PFSK-1 (cell line): ENCODE data around the gene IL1R1. TPM values are rescaled to one million over a fixed set of nuclear protein-coding genes. Genes with fewer than 3 reads are reported as not detected.

Experiments
- FOXP2 ChIP-seq: optimal IDR thresholded peaks from 2 replicates; pipeline ENCODE3; 2011; ENCODE audit warnings: borderline replicate concordance, control low read depth, inconsistent platforms; ENCODE audit not compliant: insufficient read depth; ENCODE audit errors: extremely low read length, extremely low read depth
- POLR2AphosphoS5 ChIP-seq: IDR thresholded peaks from 2 replicates; pipeline ENCODE4 v1.6.1; 2012; ENCODE audit warnings: low read depth, mild to moderate bottlenecking, control low read depth, low read length, moderate library complexity
- SIN3A ChIP-seq: IDR thresholded peaks from 2 replicates; pipeline ENCODE4 v1.6.1; 2012; ENCODE audit warnings: mild to moderate bottlenecking, low read length, moderate library complexity, borderline replicate concordance; ENCODE audit not compliant: insufficient read depth
- TAF1 ChIP-seq: IDR thresholded peaks from 2 replicates; pipeline ENCODE4 v1.6.1; 2012; ENCODE audit warnings: low read length, control low read depth, borderline replicate concordance; ENCODE audit not compliant: insufficient read depth
- polyA plus RNA-seq: library from polyadenylated mRNA; unstranded; fragments of >200 nt; gene quantifications from one replicate; pipeline ENCODE4 v1.2.1, GENCODE V29; 2012; ENCODE audit warnings: low read depth, missing spikeins; ENCODE audit not compliant: insufficient read length
- TF ChIP-seq, protein P1 (sequence below), 2 experiments: IDR thresholded peaks; 2 replicates each; pipeline versions ENCODE4 v1.6.1 to v1.8.0; 2011 to 2012; ENCODE audit warnings: low read depth in 2 of 2, low read length in 2 of 2, control low read depth in 1 of 2, inconsistent platforms in 1 of 2, mild to moderate bottlenecking in 1 of 2, moderate library complexity in 1 of 2; ENCODE audit not compliant: insufficient read depth in 1 of 2

Gene IL1R1, protein sequence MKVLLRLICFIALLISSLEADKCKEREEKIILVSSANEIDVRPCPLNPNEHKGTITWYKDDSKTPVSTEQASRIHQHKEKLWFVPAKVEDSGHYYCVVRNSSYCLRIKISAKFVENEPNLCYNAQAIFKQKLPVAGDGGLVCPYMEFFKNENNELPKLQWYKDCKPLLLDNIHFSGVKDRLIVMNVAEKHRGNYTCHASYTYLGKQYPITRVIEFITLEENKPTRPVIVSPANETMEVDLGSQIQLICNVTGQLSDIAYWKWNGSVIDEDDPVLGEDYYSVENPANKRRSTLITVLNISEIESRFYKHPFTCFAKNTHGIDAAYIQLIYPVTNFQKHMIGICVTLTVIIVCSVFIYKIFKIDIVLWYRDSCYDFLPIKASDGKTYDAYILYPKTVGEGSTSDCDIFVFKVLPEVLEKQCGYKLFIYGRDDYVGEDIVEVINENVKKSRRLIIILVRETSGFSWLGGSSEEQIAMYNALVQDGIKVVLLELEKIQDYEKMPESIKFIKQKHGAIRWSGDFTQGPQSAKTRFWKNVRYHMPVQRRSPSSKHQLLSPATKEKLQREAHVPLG
- polyA plus RNA-seq: 21.7 TPM

DNA sequence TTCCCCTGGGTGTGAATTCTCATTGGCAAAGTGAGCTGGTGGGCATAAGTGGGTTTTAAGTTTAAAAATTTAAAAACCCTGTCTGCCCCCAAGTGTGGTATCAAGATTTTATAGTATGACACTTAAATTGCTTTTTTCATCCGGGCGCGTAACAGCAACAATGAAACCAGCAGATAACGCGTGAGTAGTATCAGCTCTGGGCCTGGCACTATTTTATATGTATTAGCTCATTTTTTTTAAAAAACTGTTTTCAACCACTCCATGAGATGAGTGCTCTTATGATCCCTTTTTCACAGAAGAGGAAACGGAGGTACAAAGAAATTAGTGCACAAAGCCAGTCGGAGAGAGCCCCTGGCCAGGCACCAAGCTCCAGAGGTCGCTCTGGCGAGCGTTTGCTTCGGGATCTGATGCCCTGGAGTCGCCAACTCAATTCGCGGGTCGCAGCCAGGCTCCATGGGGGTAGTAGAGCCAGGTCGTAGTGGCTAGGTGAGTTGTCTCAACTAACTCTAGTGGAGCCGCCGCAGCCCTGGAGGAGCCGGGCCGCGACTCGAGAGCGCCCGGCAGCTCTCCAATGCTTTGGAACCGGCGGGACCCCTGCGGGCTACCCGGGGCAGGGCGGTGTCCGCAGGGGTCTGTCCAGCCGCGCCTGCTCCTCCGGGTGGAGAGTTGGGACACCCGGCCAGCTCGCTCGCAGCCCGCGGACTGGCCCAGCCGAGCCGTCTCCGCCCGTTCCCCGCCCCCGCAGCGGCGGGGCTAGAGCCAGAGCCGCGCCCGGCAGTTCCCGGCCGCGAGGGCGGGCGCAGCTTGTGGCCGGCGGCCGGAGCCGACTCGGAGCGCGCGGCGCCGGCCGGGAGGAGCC lies at the start of gene IL1R1:
IL1R1 (plus strand) TSS at position 777 of the 859 bp plus-strand sequence. CDS start 14,979 bp downstream, outside the sequence.
- 0 out of 2 replicates have a peak, but pooled peaks have one; percentile 42 for TF ChIP-seq TAF1
- TF ChIP-seq, protein P1, sequence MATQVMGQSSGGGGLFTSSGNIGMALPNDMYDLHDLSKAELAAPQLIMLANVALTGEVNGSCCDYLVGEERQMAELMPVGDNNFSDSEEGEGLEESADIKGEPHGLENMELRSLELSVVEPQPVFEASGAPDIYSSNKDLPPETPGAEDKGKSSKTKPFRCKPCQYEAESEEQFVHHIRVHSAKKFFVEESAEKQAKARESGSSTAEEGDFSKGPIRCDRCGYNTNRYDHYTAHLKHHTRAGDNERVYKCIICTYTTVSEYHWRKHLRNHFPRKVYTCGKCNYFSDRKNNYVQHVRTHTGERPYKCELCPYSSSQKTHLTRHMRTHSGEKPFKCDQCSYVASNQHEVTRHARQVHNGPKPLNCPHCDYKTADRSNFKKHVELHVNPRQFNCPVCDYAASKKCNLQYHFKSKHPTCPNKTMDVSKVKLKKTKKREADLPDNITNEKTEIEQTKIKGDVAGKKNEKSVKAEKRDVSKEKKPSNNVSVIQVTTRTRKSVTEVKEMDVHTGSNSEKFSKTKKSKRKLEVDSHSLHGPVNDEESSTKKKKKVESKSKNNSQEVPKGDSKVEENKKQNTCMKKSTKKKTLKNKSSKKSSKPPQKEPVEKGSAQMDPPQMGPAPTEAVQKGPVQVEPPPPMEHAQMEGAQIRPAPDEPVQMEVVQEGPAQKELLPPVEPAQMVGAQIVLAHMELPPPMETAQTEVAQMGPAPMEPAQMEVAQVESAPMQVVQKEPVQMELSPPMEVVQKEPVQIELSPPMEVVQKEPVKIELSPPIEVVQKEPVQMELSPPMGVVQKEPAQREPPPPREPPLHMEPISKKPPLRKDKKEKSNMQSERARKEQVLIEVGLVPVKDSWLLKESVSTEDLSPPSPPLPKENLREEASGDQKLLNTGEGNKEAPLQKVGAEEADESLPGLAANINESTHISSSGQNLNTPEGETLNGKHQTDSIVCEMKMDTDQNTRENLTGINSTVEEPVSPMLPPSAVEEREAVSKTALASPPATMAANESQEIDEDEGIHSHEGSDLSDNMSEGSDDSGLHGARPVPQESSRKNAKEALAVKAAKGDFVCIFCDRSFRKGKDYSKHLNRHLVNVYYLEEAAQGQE (IDR thresholded peaks at IDR 0.05; ENCODE audit: insufficient read depth in 1 of 2, low read depth in 2 of 2, low read length in 2 of 2): 0 out of 4 replicates have a peak, but pooled peaks of 1 of the 2 experiments have one; percentile 11
- TF ChIP-seq POLR2AphosphoS5: no peak; the same call in 1 of the 2 replicates
- no peak for TF ChIP-seq SIN3A
- no peak for TF ChIP-seq FOXP2

DNA sequence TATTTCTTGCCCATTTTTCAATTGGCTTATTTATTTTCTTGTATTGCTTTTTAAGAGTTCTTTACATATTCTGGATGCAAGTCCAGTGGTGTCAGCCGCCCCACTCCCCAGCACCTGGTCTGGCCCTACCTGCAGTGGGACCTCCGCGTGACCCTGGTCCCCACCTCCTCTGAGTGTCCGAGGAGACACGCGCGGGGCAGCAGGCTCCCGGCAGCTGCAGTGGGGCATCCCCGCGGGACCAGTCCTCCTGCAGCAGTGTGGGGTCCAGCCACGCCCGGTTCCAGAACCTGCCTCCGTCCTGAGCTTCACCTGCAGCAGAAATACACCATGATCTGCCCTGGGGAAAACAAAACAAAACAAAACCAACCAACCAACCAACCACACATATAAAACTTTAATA lies 48.9 kb upstream of the IL1R1 start:
- TF ChIP-seq, protein P1 (IDR thresholded peaks at IDR 0.05; ENCODE audit: insufficient read depth in 1 of 2, low read depth in 2 of 2, low read length in 2 of 2): no peak
- TF ChIP-seq SIN3A: no peak
- no peak for TF ChIP-seq TAF1
- TF ChIP-seq POLR2AphosphoS5: no peak
- TF ChIP-seq FOXP2: no peak

DNA sequence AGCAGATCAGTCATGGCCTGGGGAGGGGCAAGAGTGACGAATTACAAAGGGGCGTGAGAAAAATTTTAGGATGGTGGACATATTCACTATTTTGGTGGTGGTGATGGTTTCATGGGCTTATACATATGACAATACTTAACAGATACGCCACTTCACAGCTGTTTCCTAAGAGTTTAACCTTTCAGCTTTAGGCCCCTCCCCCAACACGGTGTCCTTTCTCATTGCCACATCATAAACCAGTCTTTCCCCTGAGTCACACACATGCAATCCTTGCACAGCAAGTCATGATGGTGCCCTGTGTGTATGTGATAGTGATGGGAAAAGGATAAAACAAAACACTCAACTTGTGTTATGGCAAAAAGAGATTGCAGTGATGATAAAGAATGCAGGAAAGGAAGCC lies 47.6 kb upstream of the IL1R1 start:
- TF ChIP-seq SIN3A (no peak), POLR2AphosphoS5 (no peak), FOXP2 (no peak), TAF1 (no peak)

DNA sequence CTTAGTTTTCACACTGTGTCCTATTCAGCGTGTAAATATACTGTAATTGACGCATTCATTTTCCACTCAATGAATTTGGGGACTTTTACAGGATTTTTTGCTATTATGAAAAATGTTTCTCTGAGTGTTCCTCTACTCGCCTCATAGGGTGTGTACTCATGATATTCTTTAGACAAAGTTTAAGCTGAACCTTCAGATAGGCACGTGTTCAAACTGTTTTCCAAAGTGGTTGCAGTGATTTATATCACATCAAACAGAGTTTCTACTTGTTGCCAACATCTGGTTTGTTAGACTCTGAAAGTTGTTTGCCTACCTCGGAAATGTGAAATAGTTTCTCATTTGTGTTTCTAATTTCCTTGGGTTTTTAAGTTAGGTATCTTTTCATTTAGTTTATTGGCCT lies 46.4 kb upstream of the IL1R1 start:
- TF ChIP-seq TAF1: no peak
- no peak for TF ChIP-seq FOXP2
- TF ChIP-seq SIN3A: no peak
- no peak for TF ChIP-seq POLR2AphosphoS5
- TF ChIP-seq, protein P1 (IDR thresholded peaks at IDR 0.05; ENCODE audit: insufficient read depth in 1 of 2, low read depth in 2 of 2, low read length in 2 of 2): no peak

DNA sequence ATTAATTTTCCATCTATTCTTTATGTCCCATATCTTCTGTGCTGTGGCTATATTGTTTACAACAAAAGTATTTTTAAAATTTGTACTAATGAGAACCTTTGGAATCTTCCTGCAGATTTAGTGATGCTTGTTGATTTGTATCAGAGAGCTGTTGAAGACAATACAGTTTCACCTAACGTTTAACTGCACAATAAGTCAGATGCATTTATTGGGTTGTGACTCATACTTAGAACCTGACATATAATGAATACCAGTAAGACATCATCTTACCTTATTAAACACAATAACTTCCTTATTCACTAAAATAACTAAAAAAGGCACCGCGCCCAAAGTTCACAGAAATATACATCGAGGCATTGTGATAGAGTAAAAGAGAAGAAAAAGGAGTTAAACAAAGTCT lies 43.8 kb upstream of the IL1R1 start:
- TF ChIP-seq SIN3A (no peak), POLR2AphosphoS5 (no peak), FOXP2 (no peak), TAF1 (no peak)
- TF ChIP-seq, protein P1 (IDR thresholded peaks at IDR 0.05; ENCODE audit: insufficient read depth in 1 of 2, low read depth in 2 of 2, low read length in 2 of 2): no peak
